ENCODE measurements around the gene KRTAP23-1. TPM values are rescaled to one million over a fixed set of nuclear protein-coding genes. Genes with fewer than 3 reads are reported as not detected.

Gene KRTAP23-1
- total and polyA plus RNA-seq, 2 donors (not counting 1 experiment from before 2014, with no cell fraction given) = not detected

GRCh38 chr21:30354308-30355005 is 6.1 kb upstream of the KRTAP23-1 start:
- POLR2A ChIA-PET = no interaction called here
- DNase-seq (no peak), ATAC-seq (ENCODE audit: low read depth) (no peak)
- H3K27me3 Mint-ChIP-seq = no peaks in the 10 kb centered on the region
- H3K4me3 ChIP-seq (ENCODE audit: control extremely low read depth in 1 of 5, extremely low read depth in 1 of 5, insufficient read depth in 1 of 5, low read depth in 2 of 5, low read length in 4 of 5) = no peak overlapping the region
- TF ChIP-seq CTCF (IDR thresholded peaks at IDR 0.05) (peak; percentile 36), EZH2 (IDR thresholded peaks at IDR 0.05; ENCODE audit: borderline replicate concordance, insufficient read depth, low read depth, low read length, poor library complexity, severe bottlenecking) (no peak)
- H3K4me3 Mint-ChIP-seq = no peak overlapping the region
- H3K27me3 ChIP-seq (replicated peaks in 1 of 4; ENCODE audit: control extremely low read depth in 1 of 4, control insufficient read depth in 3 of 4, insufficient read depth in 4 of 4, low read length in 3 of 4) = no peaks in the 10 kb centered on the region
- intact Hi-C loops (cut with micrococcal nuclease) = no loop called here
- H3K79me2 ChIP-seq (ENCODE audit: control insufficient read depth, insufficient read depth, low read length) = no peaks in the 10 kb centered on the region
- H3K9ac ChIP-seq (ENCODE audit: low read length) = no peak overlapping the region
- no CpG with 5 or more reads among the region's 1 CpG for WGBS (ENCODE audit: insufficient coverage)
- H3K4me1 Mint-ChIP-seq = no peaks in the 10 kb centered on the region
- no peaks in the 10 kb centered on the region for H3K9me3 Mint-ChIP-seq (ENCODE audit: insufficient read depth)
- H3K27ac ChIP-seq (ENCODE audit: low read length in 2 of 2) = no peak overlapping the region
- CTCF ChIA-PET = no interaction called here
- H4K20me1 ChIP-seq (ENCODE audit: control insufficient read depth, insufficient read depth, low read length, poor library complexity, severe bottlenecking) = no peaks in the 10 kb centered on the region
- no peak overlapping the region for H3K27ac Mint-ChIP-seq
- peaks cover 0 to 4% (median 0%) of the 10 kb centered on the region in 3 donors for H3K9me3 ChIP-seq (ENCODE audit: control extremely low read depth in 1 of 3, control insufficient read depth in 2 of 3, insufficient read depth in 1 of 3, low read length in 2 of 3)
- H2AFZ ChIP-seq (ENCODE audit: insufficient read depth, low read depth, low read length, poor library complexity, severe bottlenecking) = no peak overlapping the region
- H3K36me3 ChIP-seq (replicated peaks in 1 of 2; ENCODE audit: control extremely low read depth in 1 of 2, control insufficient read depth in 1 of 2, extremely low read depth in 1 of 2, insufficient read depth in 2 of 2, low read length in 1 of 2) = no peaks in the 10 kb centered on the region
- H3K4me1 ChIP-seq (ENCODE audit: control insufficient read depth in 2 of 2, insufficient read depth in 2 of 2, low read length in 2 of 2) = no peaks in the 10 kb centered on the region
- no peak overlapping the region for H3K4me2 ChIP-seq (replicated peaks; ENCODE audit: low read depth, low read length, poor library complexity, severe bottlenecking)

- no peak overlapping the region for H3K9ac ChIP-seq (ENCODE audit: low read length)
- no peak for TF ChIP-seq CTCF (IDR thresholded peaks at IDR 0.05)
- no peak for TF ChIP-seq EZH2 (IDR thresholded peaks at IDR 0.05; ENCODE audit: borderline replicate concordance, insufficient read depth, low read depth, low read length, poor library complexity, severe bottlenecking)
- no CpG with 5 or more reads among the region's 1 CpG for WGBS (ENCODE audit: insufficient coverage)
- H3K27ac ChIP-seq (ENCODE audit: low read length in 2 of 2) = no peak overlapping the region
- H3K4me3 Mint-ChIP-seq = no peak overlapping the region
- H2AFZ ChIP-seq (ENCODE audit: insufficient read depth, low read depth, low read length, poor library complexity, severe bottlenecking) = no peak overlapping the region
- H3K4me3 ChIP-seq (ENCODE audit: control extremely low read depth in 1 of 5, extremely low read depth in 1 of 5, insufficient read depth in 1 of 5, low read depth in 2 of 5, low read length in 4 of 5) = no peak overlapping the region
- no peaks in the 10 kb centered on the region for H3K4me1 ChIP-seq (ENCODE audit: control insufficient read depth in 2 of 2, insufficient read depth in 2 of 2, low read length in 2 of 2)
- ChIA-PET CTCF (no interaction called here), POLR2A (no interaction called here)
- H3K9me3 ChIP-seq (ENCODE audit: control extremely low read depth in 1 of 3, control insufficient read depth in 2 of 3, insufficient read depth in 1 of 3, low read length in 2 of 3) = peaks cover 0 to 7% (median 0%) of the 10 kb centered on the region in 3 donors
- no peak for ATAC-seq (ENCODE audit: low read depth)
- H3K9me3 Mint-ChIP-seq (ENCODE audit: insufficient read depth) = no peaks in the 10 kb centered on the region
- H3K4me2 ChIP-seq (replicated peaks; ENCODE audit: low read depth, low read length, poor library complexity, severe bottlenecking) = no peak overlapping the region
- H3K79me2 ChIP-seq (ENCODE audit: control insufficient read depth, insufficient read depth, low read length) = no peaks in the 10 kb centered on the region
- no peaks in the 10 kb centered on the region for H3K4me1 Mint-ChIP-seq
- no peak overlapping the region for H3K27ac Mint-ChIP-seq
- no peaks in the 10 kb centered on the region for H3K27me3 ChIP-seq (replicated peaks in 1 of 4; ENCODE audit: control extremely low read depth in 1 of 4, control insufficient read depth in 3 of 4, insufficient read depth in 4 of 4, low read length in 3 of 4)
- DNase-seq = no peak
- no peaks in the 10 kb centered on the region for H3K36me3 ChIP-seq (replicated peaks in 1 of 2; ENCODE audit: control extremely low read depth in 1 of 2, control insufficient read depth in 1 of 2, extremely low read depth in 1 of 2, insufficient read depth in 2 of 2, low read length in 1 of 2)
- no peaks in the 10 kb centered on the region for H3K27me3 Mint-ChIP-seq
- intact Hi-C loops (cut with micrococcal nuclease) = no loop called here
- H4K20me1 ChIP-seq (ENCODE audit: control insufficient read depth, insufficient read depth, low read length, poor library complexity, severe bottlenecking) = no peaks in the 10 kb centered on the region
Measured at GRCh38 chr21:30351534-30351933, 3.1 kb upstream of the KRTAP23-1 start.

All from B cell (primary cell).